Sigmoid colon (tissue), 7 donors: ENCODE measurements around the gene ITPR1. TPM values are rescaled to one million over a fixed set of nuclear protein-coding genes. Genes with fewer than 3 reads are reported as not detected.

ENCODE experiments used
- DNase-seq: peaks from one replicate; pipeline ENCODE4 v3.0.0-alpha.2; 2019
- H3K27ac ChIP-seq, 4 donors: fragments of 200-600 bp; sonication (generic); one replicate each; pipeline ENCODE4 v1.5.1; 2016 to 2019; ENCODE audit warnings: mild to moderate bottlenecking in 1 of 4
- H3K27me3 ChIP-seq, 3 donors: fragments of 200-600 bp; sonication (generic); one replicate each; pipeline ENCODE4 v1.5.1; 2019; ENCODE audit warnings: mild to moderate bottlenecking in 1 of 3
- H3K36me3 ChIP-seq, 4 donors: fragments of 200-600 bp; sonication (generic); one replicate each; pipeline ENCODE4 v1.5.1; 2016 to 2019
- H3K4me1 ChIP-seq, 4 donors: fragments of 200-600 bp; sonication (generic); one replicate each; pipeline ENCODE4 v1.5.1; 2017 to 2019
- H3K4me3 ChIP-seq, 4 donors: fragments of 200-600 bp; sonication (generic); one replicate each; pipeline ENCODE4 v1.5.1; 2017 to 2019; ENCODE audit warnings: mild to moderate bottlenecking in 2 of 4, moderate library complexity in 1 of 4
- H3K9me3 ChIP-seq, 4 donors: fragments of 200-600 bp in 3 of 4; sonication (generic) in 3 of 4; one replicate each; pipeline versions ENCODE4 v1.5.1 to v1.6.1; 2013 to 2019
- EP300 ChIP-seq, 4 donors: sonication (generic); formaldehyde crosslinking; IDR thresholded peaks; one replicate each; pipeline ENCODE4 v1.6.1; 2017; ENCODE audit warnings: antibody characterized with exemption in 4 of 4
- POLR2A ChIP-seq, 2 donors: fragments of 450-650 bp; IDR thresholded peaks; one replicate each; pipeline ENCODE4 v1.6.1; 2016; ENCODE audit warnings: antibody characterized with exemption in 2 of 2, mild to moderate bottlenecking in 2 of 2, moderate library complexity in 2 of 2
- POLR2AphosphoS5 ChIP-seq, 4 donors: sonication (generic); formaldehyde crosslinking; IDR thresholded peaks; one replicate each; pipeline ENCODE4 v1.6.1; 2017; ENCODE audit warnings: antibody characterized with exemption in 4 of 4
- WGBS, 2 donors: extraction: QIAGEN DNeasy Blood & Tissue Kit; methylation state at CpG; one replicate each; pipeline ENCODE4 v1.1.7; 2013; 5-methylcytosine and 5-hydroxymethylcytosine counted together
- intact Hi-C: fragments of 100-400 bp; cut with DNase I; formaldehyde crosslinking; loops from one replicate; pipeline ENCODE4 v1.15.1; 2023
- polyA plus RNA-seq, 3 donors: library from polyadenylated mRNA; stranded (reverse); fragments of 200-250 nt; gene quantifications; one replicate each; pipeline ENCODE4 v1.2.3, GENCODE V29; 2013
- total RNA-seq, 4 donors: library from RNA; depleted of rRNA; stranded (reverse); fragments of >200 nt; gene quantifications; one replicate each; pipeline ENCODE4 v1.1.0, GENCODE V29; 2016
- TF ChIP-seq, protein P1 (sequence below), 4 experiments: fragments of 450-650 bp in 3 of 4; fragments of 200-600 bp in 1 of 4; IDR thresholded peaks; one replicate each; pipeline ENCODE4 v1.5.1; 2016 to 2019; ENCODE audit warnings: antibody characterized with exemption in 4 of 4, mild to moderate bottlenecking in 3 of 4, moderate library complexity in 2 of 4
- donor health status: healthy with polysubstance abuse.
- donor health status: Bipolar disorder and iron deficiency.
- donor health status: healthy.

The ITPR1 gene
- total and polyA plus RNA-seq, 7 donors: 1.4 to 206 (median 111) TPM

DNA sequence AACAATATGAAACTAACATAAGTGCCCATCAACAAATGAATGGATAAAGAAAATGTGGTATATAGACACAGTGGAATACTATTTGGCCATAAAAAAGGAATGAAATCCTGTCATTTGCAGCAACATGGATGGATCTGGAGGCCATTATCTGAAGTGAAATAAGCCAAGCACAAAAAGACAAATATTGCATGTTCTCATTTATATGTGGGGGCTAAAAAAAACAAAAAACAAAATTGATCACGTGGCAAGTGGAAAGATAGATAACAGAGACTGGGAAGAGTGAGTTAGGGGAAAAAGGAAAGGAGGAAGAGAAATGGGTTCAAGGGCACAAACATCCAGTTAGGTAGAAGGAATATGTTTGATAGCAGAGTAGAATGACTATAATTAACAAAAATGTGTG lies 330.2 kb downstream of the ITPR1 start:
- no peak overlapping the region for H3K4me3 ChIP-seq
- H3K36me3 ChIP-seq: peaks cover 4 to 38% (median 8%) of the 10 kb centered on the region in 4 donors
- no peak for DNase-seq
- no peaks in the 10 kb centered on the region for H3K9me3 ChIP-seq
- TF ChIP-seq, protein P1, sequence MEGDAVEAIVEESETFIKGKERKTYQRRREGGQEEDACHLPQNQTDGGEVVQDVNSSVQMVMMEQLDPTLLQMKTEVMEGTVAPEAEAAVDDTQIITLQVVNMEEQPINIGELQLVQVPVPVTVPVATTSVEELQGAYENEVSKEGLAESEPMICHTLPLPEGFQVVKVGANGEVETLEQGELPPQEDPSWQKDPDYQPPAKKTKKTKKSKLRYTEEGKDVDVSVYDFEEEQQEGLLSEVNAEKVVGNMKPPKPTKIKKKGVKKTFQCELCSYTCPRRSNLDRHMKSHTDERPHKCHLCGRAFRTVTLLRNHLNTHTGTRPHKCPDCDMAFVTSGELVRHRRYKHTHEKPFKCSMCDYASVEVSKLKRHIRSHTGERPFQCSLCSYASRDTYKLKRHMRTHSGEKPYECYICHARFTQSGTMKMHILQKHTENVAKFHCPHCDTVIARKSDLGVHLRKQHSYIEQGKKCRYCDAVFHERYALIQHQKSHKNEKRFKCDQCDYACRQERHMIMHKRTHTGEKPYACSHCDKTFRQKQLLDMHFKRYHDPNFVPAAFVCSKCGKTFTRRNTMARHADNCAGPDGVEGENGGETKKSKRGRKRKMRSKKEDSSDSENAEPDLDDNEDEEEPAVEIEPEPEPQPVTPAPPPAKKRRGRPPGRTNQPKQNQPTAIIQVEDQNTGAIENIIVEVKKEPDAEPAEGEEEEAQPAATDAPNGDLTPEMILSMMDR (IDR thresholded peaks at IDR 0.05): no peak
- H3K27ac ChIP-seq: peak overlapping the region in 1 of 4 donors; percentile 86
- H3K27me3 ChIP-seq: no peaks in the 10 kb centered on the region
- intact Hi-C loops: no loop called here
- H3K4me1 ChIP-seq: peaks cover 0 to 45% (median 31%) of the 10 kb centered on the region in 4 donors
- WGBS, 2 donors: 90 to 96% methylated on average over 1 of the region's 1 CpG

DNA sequence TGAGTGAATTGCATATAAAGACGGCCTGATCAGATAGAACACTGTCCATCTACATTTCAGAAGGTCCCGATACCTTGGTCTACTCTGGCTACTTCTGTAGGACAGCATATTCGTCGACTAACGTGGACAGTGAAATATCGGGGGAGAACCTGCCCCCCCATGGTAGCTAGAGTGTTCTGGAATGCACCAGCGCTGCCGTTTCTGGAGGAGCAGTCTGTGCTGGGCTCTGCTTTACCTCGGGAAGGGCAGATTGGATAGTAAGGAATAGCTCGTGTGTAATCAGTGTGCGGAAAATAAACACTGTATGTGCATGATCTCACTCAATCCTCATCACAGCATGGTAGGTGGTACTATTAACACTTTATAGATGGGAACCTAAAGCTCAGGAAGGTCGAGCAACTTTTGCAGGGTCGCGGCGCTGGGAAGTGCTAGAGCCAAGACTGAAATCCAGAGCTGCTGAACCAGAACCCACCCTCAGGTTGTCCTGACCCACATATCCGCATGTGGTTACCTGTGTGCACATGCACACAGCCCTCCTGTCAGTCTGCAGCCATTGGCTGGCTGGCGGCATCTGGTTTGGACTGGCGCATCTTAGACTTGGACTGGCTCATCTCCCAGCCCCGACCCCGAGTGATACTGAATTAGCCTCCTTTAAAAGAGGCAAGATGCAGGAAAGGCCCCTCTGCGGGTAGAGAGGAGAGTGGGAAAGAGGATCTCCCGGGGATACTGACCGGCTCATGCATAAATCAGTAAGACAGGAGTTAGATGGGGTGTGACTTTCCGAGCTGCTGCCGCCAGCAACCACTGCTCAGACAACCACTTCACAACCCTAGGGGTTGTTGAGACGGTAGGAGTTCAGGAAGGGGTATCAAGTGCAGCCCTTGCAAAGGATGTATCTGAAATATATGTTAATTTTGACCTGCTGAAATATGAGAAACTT lies 331.1 kb downstream of the ITPR1 start:
- peak overlapping the region; percentile 57 to 86 (median 76) for H3K27ac ChIP-seq

DNA sequence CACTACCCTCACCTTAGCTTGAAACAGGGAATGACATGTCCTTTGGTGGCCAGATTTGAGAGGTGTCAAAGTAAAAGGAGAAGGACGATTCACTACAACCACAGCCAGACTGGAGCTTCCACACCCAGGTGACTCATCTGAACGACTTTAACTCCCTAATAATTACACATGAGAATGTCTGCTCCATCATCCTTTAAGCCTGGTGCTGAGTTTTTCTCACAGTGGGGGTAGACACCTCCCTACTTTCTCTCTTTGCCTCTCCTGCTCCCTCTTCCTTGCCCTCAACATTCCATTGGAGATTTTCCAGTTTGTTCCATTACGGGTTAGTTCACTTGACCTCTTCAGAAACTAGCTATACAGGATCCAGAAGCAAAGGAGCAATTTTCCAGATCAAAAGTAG lies 331.8 kb downstream of the ITPR1 start:
- H3K4me1 ChIP-seq: peaks cover 0 to 54% (median 40%) of the 10 kb centered on the region in 4 donors
- WGBS, 2 donors: 17 to 42% methylated on average over 3 of the region's 3 CpGs
- no peak for DNase-seq
- TF ChIP-seq EP300 (IDR thresholded peaks at IDR 0.05) (no peak), POLR2AphosphoS5 (IDR thresholded peaks at IDR 0.05) (no peak), POLR2A (IDR thresholded peaks at IDR 0.05) (no peak)
- TF ChIP-seq, protein P1 (IDR thresholded peaks at IDR 0.05): no peak
- no peak overlapping the region for H3K4me3 ChIP-seq
- intact Hi-C loops: loop anchor here (5.0 kb wide), 1 partner anchor 103 kb away; no protein-coding TSS in a partner anchor
- H3K27me3 ChIP-seq: no peaks in the 10 kb centered on the region
- peaks cover 0 to 22% (median 4%) of the 10 kb centered on the region in 4 donors for H3K36me3 ChIP-seq
- no peaks in the 10 kb centered on the region for H3K9me3 ChIP-seq
- H3K27ac ChIP-seq: peak overlapping the region; percentile 57 to 86 (median 76)

More for the DNA sequence above, 331.1 kb downstream of the ITPR1 start:
- H3K9me3 ChIP-seq: no peaks in the 10 kb centered on the region
- H3K27me3 ChIP-seq: no peaks in the 10 kb centered on the region
- no peak for DNase-seq
- intact Hi-C loops: no loop called here
- H3K36me3 ChIP-seq: peaks cover 0 to 29% (median 6%) of the 10 kb centered on the region in 4 donors
- peaks cover 0 to 54% (median 39%) of the 10 kb centered on the region in 4 donors for H3K4me1 ChIP-seq
- WGBS, 2 donors: 93 to 94% methylated on average over 26 of the region's 26 CpGs
- TF ChIP-seq, protein P1 (IDR thresholded peaks at IDR 0.05): no peak
- no peak for TF ChIP-seq POLR2A (IDR thresholded peaks at IDR 0.05)
- TF ChIP-seq POLR2AphosphoS5 (IDR thresholded peaks at IDR 0.05): no peak
- no peak for TF ChIP-seq EP300 (IDR thresholded peaks at IDR 0.05)
- H3K4me3 ChIP-seq: no peak overlapping the region

DNA sequence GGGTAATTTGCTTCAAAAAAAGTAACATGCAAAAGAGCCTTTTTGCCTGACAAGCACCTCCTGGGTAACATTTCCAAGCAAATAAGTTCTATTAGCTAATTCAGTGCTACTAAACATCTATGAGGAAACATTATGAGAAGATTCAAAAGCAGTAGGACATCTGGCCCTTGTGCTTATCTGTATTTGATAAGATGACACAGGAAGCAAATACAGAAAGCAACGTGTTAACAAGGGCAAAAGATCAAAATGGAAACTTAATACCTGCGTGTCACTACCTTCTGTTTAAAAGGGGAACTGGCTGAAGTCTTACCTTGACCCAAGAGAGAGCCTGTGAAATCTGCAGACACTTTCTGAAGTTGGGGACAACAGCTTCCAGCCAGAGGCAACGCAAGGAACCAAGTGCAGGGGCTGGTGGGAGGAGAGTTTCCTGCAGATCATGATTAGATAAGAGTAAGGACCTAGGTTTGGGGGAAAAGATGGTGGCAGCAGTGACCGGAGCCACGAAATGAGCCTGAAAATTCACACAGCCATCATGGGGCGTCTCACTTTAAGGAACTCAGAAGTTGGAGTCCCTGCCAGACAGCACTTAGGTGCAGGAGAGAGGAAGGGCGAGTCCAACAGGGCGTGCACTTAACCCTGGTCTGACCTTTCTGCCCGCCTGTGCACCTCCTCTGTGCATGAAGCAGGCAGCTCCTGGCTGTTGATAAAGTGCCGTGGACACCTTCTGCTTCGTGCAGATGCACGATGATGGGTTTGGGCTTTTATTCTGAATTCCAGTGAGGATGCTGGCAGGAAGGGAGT lies 332.5 kb downstream of the ITPR1 start:
- intact Hi-C loops: loop anchor here (2.0 to 5.0 kb wide), 2 partner anchors 103 to 153 kb away; partner anchors contain the start of gene BHLHE40
- WGBS, 2 donors: 13 to 36% methylated on average over 12 of the region's 12 CpGs
- TF ChIP-seq, protein P1 (IDR thresholded peaks at IDR 0.05): no peak
- TF ChIP-seq POLR2AphosphoS5 (IDR thresholded peaks at IDR 0.05) (no peak), EP300 (IDR thresholded peaks at IDR 0.05) (no peak), POLR2A (IDR thresholded peaks at IDR 0.05) (no peak)
- Histone ChIP-seq H3K36me3 (peaks cover 0 to 15% (median 3%) of the 10 kb centered on the region in 4 donors), H3K4me3 (no peak overlapping the region), H3K27me3 (no peaks in the 10 kb centered on the region), H3K9me3 (no peaks in the 10 kb centered on the region), H3K27ac (peak overlapping the region; percentile 57 to 86 (median 76)), H3K4me1 (peaks cover 0 to 58% (median 41%) of the 10 kb centered on the region in 4 donors)
- no peak for DNase-seq
